Right lobe of liver (tissue), 6 donors: ENCODE results near the gene PSKH1. TPM values are rescaled to one million over a fixed set of nuclear protein-coding genes. Genes with fewer than 3 reads are reported as not detected.

Source experiments
- ATAC-seq, 4 donors: fragments of 200-7000 bp; cut with Tn5 transposase; one replicate each; pipeline ENCODE4 v1.9.1; 2020; ENCODE audit warnings: mild to moderate bottlenecking in 4 of 4, moderate library complexity in 4 of 4
- DNase-seq, 3 donors: peaks; one replicate each; pipeline ENCODE4 v3.0.0-alpha.2; 2020
- H3K27ac ChIP-seq, 3 donors: fragments of 200-600 bp; one replicate each; pipeline ENCODE4 v1.8.0; 2022
- H3K27me3 ChIP-seq, 2 donors: fragments of 200-600 bp; one replicate each; pipeline ENCODE4 v1.8.0; 2022
- H3K36me3 ChIP-seq, 4 donors: fragments of 200-600 bp; sonication (generic) in 1 of 4; one replicate each; pipeline versions ENCODE4 v1.5.1 to v1.8.0; 2017 to 2022; ENCODE audit warnings: control low read depth in 1 of 4
- H3K4me1 ChIP-seq, 4 donors: fragments of 200-600 bp; sonication (generic) in 1 of 4; one replicate each; pipeline versions ENCODE4 v1.5.1 to v1.8.0; 2017 to 2022; ENCODE audit warnings: control low read depth in 1 of 4
- H3K4me3 ChIP-seq, 3 donors: fragments of 200-600 bp; one replicate each; pipeline ENCODE4 v1.8.0; 2022
- H3K9me3 ChIP-seq, 4 donors: fragments of 200-600 bp; sonication (generic) in 1 of 4; one replicate each; pipeline versions ENCODE4 v1.5.1 to v1.8.0; 2017 to 2022; ENCODE audit warnings: control low read depth in 1 of 4
- CTCF ChIP-seq, 4 donors: fragments of 200-600 bp in 3 of 4; fragments of 450-650 bp in 1 of 4; IDR thresholded peaks; one replicate each; pipeline versions ENCODE4 v1.5.1 to v1.8.0; 2016 to 2022; ENCODE audit warnings: antibody characterized with exemption in 4 of 4, mild to moderate bottlenecking in 2 of 4
- POLR2A ChIP-seq: fragments of 450-650 bp; IDR thresholded peaks from one replicate; pipeline ENCODE4 v1.6.1; 2017; ENCODE audit warnings: antibody characterized with exemption, mild to moderate bottlenecking
- WGBS: methylation state at CpG from one replicate; pipeline ENCODE4 v1.1.6; 2018; ENCODE audit warnings: low coverage, low lambda C conversion rate; ENCODE audit not compliant: insufficient coverage; ENCODE audit errors: missing lambda C conversion rate; 5-methylcytosine and 5-hydroxymethylcytosine counted together
- intact Hi-C, 2 donors: fragments of 100-400 bp; cut with DNase I; formaldehyde crosslinking; loops; one replicate each; pipeline versions ENCODE4 v1.11.2 to v1.14.1; 2022
- small RNA-seq, 2 experiments: library from RNA; depleted of rRNA; stranded (forward); fragments of <200 nt; gene quantifications; one replicate each; pipeline ENCODE3, GENCODE V24; 2016
- total RNA-seq, 6 experiments: library from RNA; depleted of rRNA in 2 of 6; stranded (reverse); fragments of >200 nt in 2 of 6; fragmentation: NEBNext Ultra II Directional in 3 of 6; extraction: Animal tissue kit (Norgen Biotek cat#: 25700) in 3 of 6; gene quantifications; one replicate each; pipeline versions ENCODE4 v1.1.0 to v1.2.4, GENCODE V29; 2016 to 2023
- donor health status: DM: no; HTN: yes; CAD: no.
- donor health status: DM: no; HTN: no; CAD: no.
- donor health status: DM: no; HTN: no; CAD: no.
- donor health status: DM: no; HTN: yes; CAD: no.
- donor health status: DM: no; HTN: yes; CAD: no.

Gene PSKH1
- total RNA-seq, 6 experiments from 2014 or later: 6.7 to 22.6 (median 13.2) TPM

- H3K36me3 ChIP-seq: no peaks in the 10 kb centered on the region
- no peak for ATAC-seq
- no peaks in the 10 kb centered on the region for H3K27me3 ChIP-seq
- WGBS: 60% methylated on average over 1 of the region's 9 CpGs
- H3K4me3 ChIP-seq: no peak overlapping the region
- no peak for TF ChIP-seq CTCF (IDR thresholded peaks at IDR 0.05)
- TF ChIP-seq POLR2A: no peak
- no peaks in the 10 kb centered on the region for H3K9me3 ChIP-seq
- intact Hi-C loops: no loop called here
- no peaks in the 10 kb centered on the region for H3K4me1 ChIP-seq
- no peak overlapping the region for H3K27ac ChIP-seq
- DNase-seq: no peak
These were observed 84.6 kb downstream of the PSKH1 start for GRCh38 chr16:67977469-67978227.

Small RNAs within 50 kb of the gene (small RNA-seq; reads per million reads assigned to genes)
- 0 reads per million in 2 experiments for gene AC040162.2
- 0 reads per million in 2 experiments for gene NRN1L

Other genes with a start within 250 kb of the PSKH1 start
- gene CARMIL2, start 248.1 kb upstream of the PSKH1 start, total RNA-seq: 1 to 10 TPM in 3 of 6 experiments, under 1 TPM in 3; 0.39 to 3.4 (median 0.88) TPM
- gene ACD, start 233.0 kb upstream of the PSKH1 start, total RNA-seq: 1 to 10 TPM; 4.0 to 8.2 (median 5.9) TPM
- 1 to 10 TPM; 1.3 to 4.8 (median 2.6) TPM for gene PARD6A, start 232.3 kb upstream of the PSKH1 start, total RNA-seq
- 1 to 10 TPM; 4.4 to 8.9 (median 7.3) TPM for gene ENKD1, start 226.5 kb upstream of the PSKH1 start, total RNA-seq
- gene C16orf86, start 226.4 kb upstream of the PSKH1 start, total RNA-seq: 1 to 10 TPM; 1.4 to 4.3 (median 2.5) TPM
- gene GFOD2, start 173.9 kb upstream of the PSKH1 start, total RNA-seq: 10 to 100 TPM; 19.7 to 39.7 (median 24.6) TPM
- 10 to 100 TPM; 15.1 to 38.4 (median 22.7) TPM for gene RANBP10, start 86.7 kb upstream of the PSKH1 start, total RNA-seq
- 1 to 10 TPM in 3 of 6 experiments, under 1 TPM in 3; 0.42 to 1.2 (median 0.99) TPM for gene TSNAXIP1, start 86.4 kb upstream of the PSKH1 start, total RNA-seq
- 10 to 100 TPM in 4 of 6 experiments, 1 to 10 TPM in 2; 8.9 to 23.9 (median 11.7) TPM for gene THAP11, start 50.9 kb upstream of the PSKH1 start, total RNA-seq
- gene NUTF2, start 46.3 kb upstream of the PSKH1 start, total RNA-seq: 10 to 100 TPM; 23.4 to 67.8 (median 33.9) TPM
- 10 to 100 TPM; 12.2 to 21.1 (median 18.2) TPM for gene CENPT, start 45.6 kb upstream of the PSKH1 start, total RNA-seq
- gene EDC4, start 20.2 kb upstream of the PSKH1 start, total RNA-seq: 10 to 100 TPM; 16.2 to 25.4 (median 19.5) TPM
- gene NRN1L, start 8.4 kb upstream of the PSKH1 start, total RNA-seq: under 1 TPM in 1 of 6 experiments, not detected in 5; 0.84 TPM
- gene CTRL, start 38.6 kb downstream of the PSKH1 start, total RNA-seq: under 1 TPM in 3 of 6 experiments, not detected in 3; 0.12 to 0.49 (median 0.44) TPM
- 10 to 100 TPM; 19.0 to 39.6 (median 22.7) TPM for gene PSMB10, start 43.6 kb downstream of the PSKH1 start, total RNA-seq
- gene LCAT, start 50.9 kb downstream of the PSKH1 start, total RNA-seq: 100 to 1,000 TPM in 4 of 6 experiments, 10 to 100 TPM in 2; 29.4 to 207 (median 137) TPM
- 10 to 100 TPM; 17.2 to 40.0 (median 21.9) TPM for gene SLC12A4, start 75.4 kb downstream of the PSKH1 start, total RNA-seq
- under 1 TPM in 1 of 6 experiments, not detected in 5; 0.10 TPM for gene DPEP3, start 87.2 kb downstream of the PSKH1 start, total RNA-seq
- gene DPEP2, start 106.2 kb downstream of the PSKH1 start, total RNA-seq: 1 to 10 TPM in 5 of 6 experiments, under 1 TPM in 1; 0.93 to 2.3 (median 1.6) TPM
- gene DPEP2NB, start 122.7 kb downstream of the PSKH1 start, total RNA-seq: not detected
- 1 to 10 TPM; 5.4 to 10.0 (median 6.3) TPM for gene DDX28, start 130.0 kb downstream of the PSKH1 start, total RNA-seq
- gene DUS2, start 130.0 kb downstream of the PSKH1 start, total RNA-seq: 10 to 100 TPM in 2 of 6 experiments, 1 to 10 TPM in 4; 7.9 to 16.4 (median 9.2) TPM
- 10 to 100 TPM; 19.9 to 30.1 (median 25.1) TPM for gene NFATC3, start 192.1 kb downstream of the PSKH1 start, total RNA-seq